ENCODE measurements around the gene DENND4A. TPM values are rescaled to one million over a fixed set of nuclear protein-coding genes. Genes with fewer than 3 reads are reported as not detected.

Gene DENND4A
- total and polyA plus RNA-seq, 9 donors: 10.2 to 63.9 (median 50.2) TPM

- no peak for DNase-seq
- TF ChIP-seq, protein P1, sequence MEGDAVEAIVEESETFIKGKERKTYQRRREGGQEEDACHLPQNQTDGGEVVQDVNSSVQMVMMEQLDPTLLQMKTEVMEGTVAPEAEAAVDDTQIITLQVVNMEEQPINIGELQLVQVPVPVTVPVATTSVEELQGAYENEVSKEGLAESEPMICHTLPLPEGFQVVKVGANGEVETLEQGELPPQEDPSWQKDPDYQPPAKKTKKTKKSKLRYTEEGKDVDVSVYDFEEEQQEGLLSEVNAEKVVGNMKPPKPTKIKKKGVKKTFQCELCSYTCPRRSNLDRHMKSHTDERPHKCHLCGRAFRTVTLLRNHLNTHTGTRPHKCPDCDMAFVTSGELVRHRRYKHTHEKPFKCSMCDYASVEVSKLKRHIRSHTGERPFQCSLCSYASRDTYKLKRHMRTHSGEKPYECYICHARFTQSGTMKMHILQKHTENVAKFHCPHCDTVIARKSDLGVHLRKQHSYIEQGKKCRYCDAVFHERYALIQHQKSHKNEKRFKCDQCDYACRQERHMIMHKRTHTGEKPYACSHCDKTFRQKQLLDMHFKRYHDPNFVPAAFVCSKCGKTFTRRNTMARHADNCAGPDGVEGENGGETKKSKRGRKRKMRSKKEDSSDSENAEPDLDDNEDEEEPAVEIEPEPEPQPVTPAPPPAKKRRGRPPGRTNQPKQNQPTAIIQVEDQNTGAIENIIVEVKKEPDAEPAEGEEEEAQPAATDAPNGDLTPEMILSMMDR (IDR thresholded peaks at IDR 0.05): no peak
- Histone ChIP-seq H3K9me3 (no peaks in the 10 kb centered on the region), H3K4me1 (ENCODE audit: insufficient read depth) (no peaks in the 10 kb centered on the region), H3K4me3 (no peak overlapping the region), H3K36me3 (no peaks in the 10 kb centered on the region), H3K27ac (no peak overlapping the region), H3K27me3 (no peaks in the 10 kb centered on the region)
- WGBS, 3 donors: 73 to 76% (median 75%) methylated on average over 4 of the region's 4 CpGs
- intact Hi-C loops (cut with DNase I): no loop called here
Measured at GRCh38 chr15:65626856-65627255, 165.2 kb downstream of the DENND4A start.

GRCh38 chr15:65623103-65623502 lies 169.0 kb downstream of the DENND4A start:
- Histone ChIP-seq H3K4me1 (ENCODE audit: insufficient read depth) (no peaks in the 10 kb centered on the region), H3K27ac (no peak overlapping the region), H3K4me3 (no peak overlapping the region), H3K9me3 (no peaks in the 10 kb centered on the region), H3K27me3 (no peaks in the 10 kb centered on the region), H3K36me3 (no peaks in the 10 kb centered on the region)
- intact Hi-C loops (cut with DNase I): no loop called here
- no peak for DNase-seq
- TF ChIP-seq EP300 (IDR thresholded peaks at IDR 0.05): no peak
- TF ChIP-seq, protein P1 (IDR thresholded peaks at IDR 0.05): no peak
- no peak for TF ChIP-seq POLR2A (IDR thresholded peaks at IDR 0.05)

DNA sequence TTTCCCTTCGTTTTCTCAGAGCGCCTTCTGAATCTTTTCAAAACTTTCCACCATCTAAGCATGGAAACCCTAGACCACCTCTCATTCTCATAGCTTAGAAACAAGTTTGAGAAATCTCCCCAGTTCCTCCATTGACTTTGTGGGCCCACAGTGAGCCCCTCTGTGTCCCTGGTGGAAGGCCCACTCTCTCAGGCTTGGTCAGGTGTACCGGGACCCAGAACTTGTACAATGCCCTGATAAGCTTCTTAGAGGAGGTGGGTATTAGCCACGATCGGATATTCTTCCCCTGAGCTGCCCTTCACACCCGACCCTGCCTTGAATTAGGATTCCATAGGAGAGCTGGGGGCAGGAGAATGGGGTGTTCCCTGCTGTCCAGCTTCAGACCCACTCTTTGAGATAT lies 170.5 kb downstream of the DENND4A start, which contains the start of gene SLC24A1:
SLC24A1 (plus strand) TSS at position 301 of the 400 bp plus-strand sequence. CDS start 2,143 bp downstream, outside the sequence.
- TF ChIP-seq, protein P1 (IDR thresholded peaks at IDR 0.05): no peak
- WGBS, 3 donors: 85 to 93% (median 88%) methylated on average over 6 of the region's 6 CpGs
- DNase-seq: no peak
- H3K9me3 ChIP-seq: no peaks in the 10 kb centered on the region
- intact Hi-C loops (cut with DNase I): no loop called here
- no peak within 1 kb of the TSS for H3K27ac ChIP-seq
- H3K4me3 ChIP-seq: no peak within 1 kb of the TSS
- no peaks in the 10 kb centered on the region for H3K36me3 ChIP-seq
- no peaks in the 10 kb centered on the region for H3K27me3 ChIP-seq
- H3K4me1 ChIP-seq (ENCODE audit: insufficient read depth): no peaks in the 10 kb centered on the region

- Histone ChIP-seq H3K36me3 (no peaks in the 10 kb centered on the region), H3K4me1 (ENCODE audit: insufficient read depth) (no peaks in the 10 kb centered on the region), H3K27me3 (no peaks in the 10 kb centered on the region), H3K27ac (no peak overlapping the region), H3K9me3 (no peaks in the 10 kb centered on the region), H3K4me3 (no peak overlapping the region)
- DNase-seq: no peak
- 89 to 93% (median 92%) methylated on average over 2 of the region's 2 CpGs for WGBS, 3 donors
- intact Hi-C loops (cut with DNase I): no loop called here
- no peak for TF ChIP-seq POLR2A (IDR thresholded peaks at IDR 0.05)
- TF ChIP-seq, protein P1 (IDR thresholded peaks at IDR 0.05): no peak
- no peak for TF ChIP-seq EP300 (IDR thresholded peaks at IDR 0.05)
Measured at GRCh38 chr15:65620833-65621232, 171.3 kb downstream of the DENND4A start.
